Loucy (cell line): ENCODE results near the gene MYH9.

Source experiments
- H2AFZ ChIP-seq: fragments of 200-600 bp; sonication (generic); 2 replicates; pipeline ENCODE4 v1.6.0; 2016; ENCODE audit warnings: antibody characterized with exemption, mild to moderate bottlenecking, low read length, moderate library complexity
- H3F3A ChIP-seq: fragments of 200-600 bp; 2 replicates; pipeline ENCODE4 v1.6.0; 2016; ENCODE audit warnings: antibody characterized with exemption, low read depth, mild to moderate bottlenecking
- H3K27me3 ChIP-seq: fragments of 200-600 bp; sonication (generic); 2 replicates; pipeline ENCODE4 v1.6.1; 2014; ENCODE audit warnings: low read length, mild to moderate bottlenecking; ENCODE audit not compliant: insufficient read depth, poor library complexity, severe bottlenecking
- H3K36me3 ChIP-seq: fragments of 200-600 bp; sonication (generic); 2 replicates; pipeline ENCODE4 v1.6.1; 2016; ENCODE audit warnings: low read length; ENCODE audit not compliant: insufficient read depth
- H3K4me1 ChIP-seq: fragments of 200-600 bp; sonication (generic); 2 replicates; pipeline ENCODE4 v1.5.1; 2014; ENCODE audit warnings: low read length, mild to moderate bottlenecking; ENCODE audit not compliant: insufficient read depth, poor library complexity, severe bottlenecking
- H3K4me2 ChIP-seq: fragments of 200-600 bp; sonication (generic); 2 replicates; pipeline ENCODE4 v1.6.0; 2014; ENCODE audit warnings: antibody characterized with exemption, low read length, low read depth, mild to moderate bottlenecking; ENCODE audit not compliant: poor library complexity, severe bottlenecking
- H3K4me3 ChIP-seq: fragments of 200-600 bp; sonication (generic); 2 replicates; pipeline ENCODE4 v1.5.1; 2014; ENCODE audit warnings: low read length, mild to moderate bottlenecking, mixed read lengths; ENCODE audit not compliant: poor library complexity, severe bottlenecking
- H3K79me2 ChIP-seq: fragments of 200-600 bp; sonication (generic); 2 replicates; pipeline ENCODE4 v1.6.1; 2014; ENCODE audit warnings: low read length; ENCODE audit not compliant: insufficient read depth
- H3K9ac ChIP-seq: fragments of 200-600 bp; sonication (generic); 2 replicates; pipeline ENCODE4 v1.6.0; 2014; ENCODE audit warnings: mild to moderate bottlenecking, low read depth, low read length, moderate library complexity; ENCODE audit not compliant: poor library complexity, severe bottlenecking
- H3K9me2 ChIP-seq: fragments of 200-600 bp; sonication (generic); replicated peaks from 2 replicates; pipeline ENCODE4 v1.6.1; 2016; ENCODE audit warnings: low read depth, low read length, mixed read lengths
- H3K9me3 ChIP-seq: fragments of 200-600 bp; sonication (generic); 2 replicates; pipeline ENCODE4 v1.6.1; 2014; ENCODE audit warnings: mild to moderate bottlenecking, antibody characterized with exemption, low read length, low read depth; ENCODE audit not compliant: insufficient read depth
- H4K20me1 ChIP-seq: fragments of 200-600 bp; sonication (generic); 2 replicates; pipeline ENCODE4 v1.6.0; 2014; ENCODE audit warnings: antibody characterized with exemption, low read length, mild to moderate bottlenecking; ENCODE audit not compliant: insufficient read depth, poor library complexity, severe bottlenecking
- CTCF ChIP-seq: fragments of 200-600 bp; sonication (generic); conservative IDR thresholded peaks from 2 replicates; pipeline ENCODE4 v1.5.1; 2014; ENCODE audit warnings: mild to moderate bottlenecking, antibody characterized with exemption, low read length
- EZH2phosphoT487 ChIP-seq: fragments of 200-600 bp; IDR thresholded peaks from 2 replicates; pipeline ENCODE4 v1.6.1; 2018; ENCODE audit warnings: antibody characterized with exemption, mild to moderate bottlenecking, moderate library complexity, borderline replicate concordance

The MYH9 gene

DNA sequence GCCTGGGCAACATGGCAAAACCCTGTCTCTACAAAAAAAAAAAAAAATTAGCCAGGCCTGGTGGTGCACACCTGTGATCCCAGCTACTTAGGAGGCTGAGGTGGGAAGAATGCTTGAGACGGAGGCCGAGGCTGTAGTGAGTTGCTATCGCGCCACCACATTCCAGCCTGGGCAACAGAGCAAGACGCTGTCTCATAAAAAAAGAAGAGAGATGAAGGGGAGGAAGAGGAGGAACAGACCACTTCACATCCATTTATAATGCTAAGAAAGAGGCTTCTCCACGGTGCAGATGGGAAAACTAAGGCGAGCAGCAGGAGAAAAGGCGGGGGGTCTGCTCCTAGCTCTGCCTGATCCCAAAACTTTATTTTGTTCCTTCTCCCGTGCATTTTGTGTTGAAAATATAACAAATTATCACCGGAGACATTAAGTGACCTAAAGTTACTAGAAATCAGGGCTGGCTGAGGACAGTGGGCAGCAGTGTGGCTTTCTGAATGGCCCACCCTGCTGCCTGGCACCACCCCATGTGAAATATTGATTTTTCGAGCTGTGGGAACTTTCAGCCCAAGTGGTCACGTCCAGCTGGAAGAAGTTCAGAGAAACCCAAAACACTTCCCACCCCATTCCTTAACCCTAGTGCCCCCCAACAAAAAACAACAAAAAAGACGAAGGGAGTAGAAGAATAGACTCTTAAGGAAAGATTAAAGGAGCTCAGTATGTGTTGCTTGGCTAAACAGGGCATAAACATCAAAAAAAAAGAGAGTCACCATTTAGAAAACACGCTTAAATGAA lies 9.5 kb downstream of the MYH9 start:
- no peak overlapping the region for H2AFZ ChIP-seq
- TF ChIP-seq EZH2phosphoT487 = no peak
- no peak for TF ChIP-seq CTCF
- peaks cover 7% of the 10 kb centered on the region; the same call in 1 of the 2 replicates for H3K36me3 ChIP-seq
- peak overlapping the region; percentile 52 for H3K9ac ChIP-seq
- H3K27me3 ChIP-seq = no peaks in the 10 kb centered on the region
- peaks cover 97% of the 10 kb centered on the region for H3K79me2 ChIP-seq
- peaks cover 78% of the 10 kb centered on the region for H3K4me1 ChIP-seq
- peak overlapping the region; percentile 72 for H3K4me2 ChIP-seq
- H3K9me3 ChIP-seq = no peaks in the 10 kb centered on the region
- H3F3A ChIP-seq = peaks cover 16% of the 10 kb centered on the region; the same call in 1 of the 2 replicates
- H3K9me2 ChIP-seq = no peaks in the 10 kb centered on the region
- peak overlapping the region; percentile 52 for H3K4me3 ChIP-seq
- peaks cover 91% of the 10 kb centered on the region for H4K20me1 ChIP-seq

- Histone ChIP-seq H3K4me3 (peak overlapping the region; percentile 52), H3K4me2 (peak overlapping the region; percentile 72), H3K4me1 (peaks cover 84% of the 10 kb centered on the region), H3K9me3 (no peaks in the 10 kb centered on the region), H3F3A (peaks cover 16% of the 10 kb centered on the region; the same call in 1 of the 2 replicates), H3K9me2 (no peaks in the 10 kb centered on the region), H3K36me3 (peaks cover 7% of the 10 kb centered on the region; the same call in 1 of the 2 replicates), H3K79me2 (peaks cover 97% of the 10 kb centered on the region), H2AFZ (no peak overlapping the region), H4K20me1 (peaks cover 93% of the 10 kb centered on the region), H3K27me3 (no peaks in the 10 kb centered on the region), H3K9ac (peak overlapping the region; percentile 31)
- TF ChIP-seq EZH2phosphoT487 (no peak), CTCF (no peak)
Measured at GRCh38 chr22:36377022-36377631, 10.6 kb downstream of the MYH9 start.

GRCh38 chr22:36376265-36376664 lies 11.5 kb downstream of the MYH9 start:
- no peak for TF ChIP-seq EZH2phosphoT487
- TF ChIP-seq CTCF = no peak
- Histone ChIP-seq H3K4me3 (peak overlapping the region; percentile 52), H2AFZ (no peak overlapping the region), H3K36me3 (peaks cover 7% of the 10 kb centered on the region; the same call in 1 of the 2 replicates), H3K9me2 (no peaks in the 10 kb centered on the region), H4K20me1 (peaks cover 93% of the 10 kb centered on the region), H3F3A (peaks cover 16% of the 10 kb centered on the region; the same call in 1 of the 2 replicates), H3K27me3 (no peaks in the 10 kb centered on the region), H3K4me1 (peaks cover 83% of the 10 kb centered on the region), H3K9me3 (no peaks in the 10 kb centered on the region), H3K4me2 (peak overlapping the region; percentile 72), H3K79me2 (peaks cover 97% of the 10 kb centered on the region), H3K9ac (peak overlapping the region; percentile 31)
